Hepatocyte (in vitro differentiated cells): ENCODE results near the gene CLASRP. TPM values are rescaled to one million over a fixed set of nuclear protein-coding genes. Genes with fewer than 3 reads are reported as not detected.

ENCODE experiments used
- DNase-seq: peaks from one replicate; pipeline ENCODE4 v3.0.0-alpha.2; 2016; ENCODE audit warnings: low spot score
- H2AFZ ChIP-seq: fragments of 200-600 bp; sonication (generic); 2 replicates; pipeline ENCODE4 v1.6.0; 2016; ENCODE audit warnings: antibody characterized with exemption, mild to moderate bottlenecking
- H3K27ac ChIP-seq: fragments of 200-600 bp; sonication (generic); 2 replicates; pipeline ENCODE4 v1.5.1; 2016; ENCODE audit warnings: mild to moderate bottlenecking
- H3K27me3 ChIP-seq: fragments of 200-600 bp; sonication (generic); 2 replicates; pipeline ENCODE4 v1.6.1; 2016
- H3K36me3 ChIP-seq: fragments of 200-600 bp; sonication (generic); replicated peaks from 2 replicates; pipeline ENCODE4 v1.5.1; 2016; ENCODE audit warnings: low read depth; ENCODE audit not compliant: insufficient read depth
- H3K4me1 ChIP-seq: fragments of 200-600 bp; sonication (generic); 2 replicates; pipeline ENCODE4 v1.5.1; 2016; ENCODE audit warnings: mild to moderate bottlenecking, moderate library complexity; ENCODE audit not compliant: insufficient read depth
- H3K4me2 ChIP-seq: fragments of 200-600 bp; sonication (generic); 2 replicates; pipeline ENCODE4 v1.6.0; 2016
- H3K4me3 ChIP-seq: fragments of 200-600 bp; sonication (generic); 2 replicates; pipeline ENCODE4 v1.5.1; 2016; ENCODE audit warnings: mild to moderate bottlenecking
- H3K79me2 ChIP-seq: fragments of 200-600 bp; sonication (generic); 2 replicates; pipeline ENCODE4 v1.6.0; 2017; ENCODE audit warnings: mild to moderate bottlenecking
- H3K9me2 ChIP-seq: fragments of 200-600 bp; sonication (generic); replicated peaks from 2 replicates; pipeline ENCODE4 v1.6.0; 2017; ENCODE audit warnings: mild to moderate bottlenecking; ENCODE audit not compliant: insufficient read depth
- H3K9me3 ChIP-seq: fragments of 200-600 bp; sonication (generic); 2 replicates; pipeline ENCODE4 v1.5.1; 2016; ENCODE audit warnings: low read depth, mild to moderate bottlenecking
- H4K20me1 ChIP-seq: fragments of 200-600 bp; sonication (generic); 2 replicates; pipeline ENCODE4 v1.6.0; 2016; ENCODE audit warnings: mild to moderate bottlenecking; ENCODE audit not compliant: insufficient read depth, poor library complexity, severe bottlenecking
- EZH2 ChIP-seq: fragments of 200-600 bp; sonication (generic); IDR thresholded peaks from 2 replicates; pipeline ENCODE4 v1.6.1; 2016; ENCODE audit warnings: antibody characterized with exemption, mild to moderate bottlenecking, borderline replicate concordance
- EZH2phosphoT487 ChIP-seq: fragments of 200-600 bp; sonication (generic); IDR thresholded peaks from one replicate; pipeline ENCODE4 v1.6.1; 2018; ENCODE audit warnings: antibody characterized with exemption, mild to moderate bottlenecking, low read depth, moderate library complexity; ENCODE audit not compliant: unreplicated experiment, severe bottlenecking
- WGBS: methylation state at CpG from one replicate; pipeline ENCODE4 v1.1.6; 2016; ENCODE audit warnings: low lambda C conversion rate; ENCODE audit errors: missing lambda C conversion rate; 5-methylcytosine and 5-hydroxymethylcytosine counted together
- polyA plus RNA-seq: library from polyadenylated mRNA; unstranded; fragments of >200 nt; fragmentation: Nextera tagmentation; extraction: Ambion mirVana; gene quantifications from 2 replicates; pipeline ENCODE4 v1.2.1, GENCODE V29; 2016
- total RNA-seq: library from RNA; depleted of rRNA; stranded (reverse); fragments of >200 nt; gene quantifications from 2 replicates; pipeline ENCODE4 v1.2.3, GENCODE V29; 2014
- TF ChIP-seq, protein P1 (sequence below): fragments of 200-600 bp; sonication (generic); IDR thresholded peaks from 2 replicates; pipeline ENCODE4 v1.5.1; 2016; ENCODE audit warnings: antibody characterized with exemption, mild to moderate bottlenecking; ENCODE audit not compliant: poor library complexity

Gene CLASRP
- total and polyA plus RNA-seq, 2 experiments from 2014 or later: 45.8 to 56.2 TPM

GRCh38 chr19:45074744-45075300, 36.0 kb downstream of the CLASRP start:
- Histone ChIP-seq H3K79me2 (peaks cover 10% of the 10 kb centered on the region), H3K9me2 (no peaks in the 10 kb centered on the region), H3K27ac (no peak overlapping the region), H3K4me2 (peak overlapping the region; percentile 88), H3K36me3 (no peaks in the 10 kb centered on the region), H3K9me3 (no peaks in the 10 kb centered on the region), H2AFZ (no peak overlapping the region), H4K20me1 (no peaks in the 10 kb centered on the region), H3K4me1 (no peaks in the 10 kb centered on the region), H3K27me3 (no peaks in the 10 kb centered on the region), H3K4me3 (no peak overlapping the region)
- WGBS: 56% methylated on average over 11 of the region's 11 CpGs
- TF ChIP-seq, protein P1, sequence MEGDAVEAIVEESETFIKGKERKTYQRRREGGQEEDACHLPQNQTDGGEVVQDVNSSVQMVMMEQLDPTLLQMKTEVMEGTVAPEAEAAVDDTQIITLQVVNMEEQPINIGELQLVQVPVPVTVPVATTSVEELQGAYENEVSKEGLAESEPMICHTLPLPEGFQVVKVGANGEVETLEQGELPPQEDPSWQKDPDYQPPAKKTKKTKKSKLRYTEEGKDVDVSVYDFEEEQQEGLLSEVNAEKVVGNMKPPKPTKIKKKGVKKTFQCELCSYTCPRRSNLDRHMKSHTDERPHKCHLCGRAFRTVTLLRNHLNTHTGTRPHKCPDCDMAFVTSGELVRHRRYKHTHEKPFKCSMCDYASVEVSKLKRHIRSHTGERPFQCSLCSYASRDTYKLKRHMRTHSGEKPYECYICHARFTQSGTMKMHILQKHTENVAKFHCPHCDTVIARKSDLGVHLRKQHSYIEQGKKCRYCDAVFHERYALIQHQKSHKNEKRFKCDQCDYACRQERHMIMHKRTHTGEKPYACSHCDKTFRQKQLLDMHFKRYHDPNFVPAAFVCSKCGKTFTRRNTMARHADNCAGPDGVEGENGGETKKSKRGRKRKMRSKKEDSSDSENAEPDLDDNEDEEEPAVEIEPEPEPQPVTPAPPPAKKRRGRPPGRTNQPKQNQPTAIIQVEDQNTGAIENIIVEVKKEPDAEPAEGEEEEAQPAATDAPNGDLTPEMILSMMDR: no peak
- no peak for TF ChIP-seq EZH2
- TF ChIP-seq EZH2phosphoT487: no peak
- DNase-seq: no peak

- Histone ChIP-seq H3K4me2 (peak overlapping the region; percentile 88), H3K9me2 (no peaks in the 10 kb centered on the region), H2AFZ (peak overlapping the region; percentile 22), H3K4me3 (peak overlapping the region; percentile 8), H3K27ac (peak overlapping the region; percentile 14), H3K9me3 (no peaks in the 10 kb centered on the region), H4K20me1 (no peaks in the 10 kb centered on the region), H3K79me2 (peaks cover 16% of the 10 kb centered on the region), H3K4me1 (no peaks in the 10 kb centered on the region), H3K36me3 (no peaks in the 10 kb centered on the region), H3K27me3 (no peaks in the 10 kb centered on the region)
- TF ChIP-seq, protein P1: no peak
- no peak for TF ChIP-seq EZH2
- no peak for TF ChIP-seq EZH2phosphoT487
- peak; percentile 77 for DNase-seq
- WGBS: 15% methylated on average over 16 of the region's 26 CpGs
Measured at GRCh38 chr19:45075301-45076028, 36.6 kb downstream of the CLASRP start.

- no peaks in the 10 kb centered on the region for H4K20me1 ChIP-seq
- H3K36me3 ChIP-seq: no peaks in the 10 kb centered on the region
- WGBS: 5% methylated on average over 28 of the region's 81 CpGs
- no peaks in the 10 kb centered on the region for H3K9me2 ChIP-seq
- peak within 1 kb of the TSS; percentile 88 for H3K4me2 ChIP-seq
- H3K9me3 ChIP-seq: no peaks in the 10 kb centered on the region
- H3K4me3 ChIP-seq: peak within 1 kb of the TSS; percentile 8
- TF ChIP-seq EZH2: no peak
- TF ChIP-seq, protein P1: no peak
- no peak for TF ChIP-seq EZH2phosphoT487
- peak; percentile 90 for DNase-seq
- peak within 1 kb of the TSS; percentile 14 for H3K27ac ChIP-seq
- H3K79me2 ChIP-seq: peaks cover 24% of the 10 kb centered on the region
- H2AFZ ChIP-seq: peak within 1 kb of the TSS; percentile 23
- H3K4me1 ChIP-seq: no peaks in the 10 kb centered on the region
- no peaks in the 10 kb centered on the region for H3K27me3 ChIP-seq
Measured at GRCh38 chr19:45076029-45076850, 37.4 kb downstream of the CLASRP start, which contains the start of gene ZNF296. TSS of gene ZNF296 (minus strand) at chr19:45076478. CDS start at chr19:45076373, 105 bp downstream.
